HG03064 (cell line): ENCODE data around the gene PCDH9.
"Not testable (repeated sequence)": the region's sequence is repeated elsewhere in the genome, so short reads cannot be mapped to it uniquely, and the experiment has no call there.

Source experiments
- ATAC-seq: cut with Tn5 transposase; IDR thresholded peaks from one replicate; pipeline ENCODE4 v1.9.1; 2021; ENCODE audit warnings: low read depth; ENCODE audit not compliant: unreplicated experiment

PCDH9 gene

GRCh38 chr13:66265371-66265770, 964.8 kb downstream of the PCDH9 start:
- ATAC-seq: no peak

GRCh38 chr13:66264971-66265370, 965.2 kb downstream of the PCDH9 start:
- no peak for ATAC-seq

DNA sequence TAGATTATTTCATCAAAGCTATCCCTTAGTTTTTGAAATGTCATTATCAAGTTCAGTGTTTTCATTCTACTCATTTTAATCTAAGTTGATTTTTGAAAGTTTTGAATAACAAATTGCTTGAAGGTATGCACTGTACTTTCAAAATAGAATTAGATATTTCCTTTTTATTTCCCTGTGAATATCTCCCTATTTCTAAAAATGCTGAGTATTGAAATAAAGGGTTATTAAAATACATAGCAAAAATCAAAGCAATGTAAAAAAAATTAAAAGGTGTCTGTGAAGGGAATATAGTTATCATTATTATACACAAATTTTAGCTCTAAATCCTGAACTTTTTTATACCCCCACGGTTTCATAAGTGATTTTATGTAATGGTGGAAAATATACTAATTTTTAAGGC, 967.8 kb downstream of the PCDH9 start:
- ATAC-seq: no peak

GRCh38 chr13:66259426-66259825, 970.7 kb downstream of the PCDH9 start:
- not testable (repeated sequence) for ATAC-seq
